ENCODE data around the gene WDR59.
"Not testable (repeated sequence)": the region's sequence is repeated elsewhere in the genome, so short reads cannot be mapped to it uniquely, and the experiment has no call there.

DNA sequence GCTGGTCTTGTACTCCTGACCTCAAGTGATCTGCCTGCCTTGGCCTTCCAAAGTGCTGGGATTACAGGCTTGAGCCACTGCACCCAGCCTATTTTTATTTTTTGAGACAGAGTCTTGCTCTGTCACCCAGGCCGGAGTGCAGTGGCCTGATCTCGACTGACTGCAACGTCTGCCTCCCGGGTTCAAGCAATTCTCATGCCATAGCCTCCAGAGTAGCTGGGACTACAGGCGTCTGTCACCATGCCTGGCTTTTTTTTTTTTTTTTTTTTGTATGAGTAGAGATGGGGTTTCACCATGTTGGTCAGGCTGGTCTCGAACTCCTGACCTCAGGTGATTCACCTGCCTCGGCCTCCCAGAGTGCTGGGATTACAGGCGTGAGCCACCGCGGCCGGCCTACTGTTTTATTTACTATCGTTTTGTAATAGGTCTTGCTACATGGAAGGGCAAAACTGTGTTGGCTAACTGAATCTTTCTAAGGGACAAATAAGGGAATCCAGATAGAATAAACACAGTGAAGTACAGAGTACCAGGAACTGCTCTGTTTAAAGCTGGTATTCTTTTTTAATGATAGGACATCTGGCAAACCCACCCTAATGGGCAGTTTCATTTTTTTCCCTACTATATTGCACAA lies 31.6 kb upstream of the WDR59 start:
- not testable (repeated sequence) for TF ChIP-seq POLR2A (IDR thresholded peaks at IDR 0.05)
- TF ChIP-seq, protein P1, sequence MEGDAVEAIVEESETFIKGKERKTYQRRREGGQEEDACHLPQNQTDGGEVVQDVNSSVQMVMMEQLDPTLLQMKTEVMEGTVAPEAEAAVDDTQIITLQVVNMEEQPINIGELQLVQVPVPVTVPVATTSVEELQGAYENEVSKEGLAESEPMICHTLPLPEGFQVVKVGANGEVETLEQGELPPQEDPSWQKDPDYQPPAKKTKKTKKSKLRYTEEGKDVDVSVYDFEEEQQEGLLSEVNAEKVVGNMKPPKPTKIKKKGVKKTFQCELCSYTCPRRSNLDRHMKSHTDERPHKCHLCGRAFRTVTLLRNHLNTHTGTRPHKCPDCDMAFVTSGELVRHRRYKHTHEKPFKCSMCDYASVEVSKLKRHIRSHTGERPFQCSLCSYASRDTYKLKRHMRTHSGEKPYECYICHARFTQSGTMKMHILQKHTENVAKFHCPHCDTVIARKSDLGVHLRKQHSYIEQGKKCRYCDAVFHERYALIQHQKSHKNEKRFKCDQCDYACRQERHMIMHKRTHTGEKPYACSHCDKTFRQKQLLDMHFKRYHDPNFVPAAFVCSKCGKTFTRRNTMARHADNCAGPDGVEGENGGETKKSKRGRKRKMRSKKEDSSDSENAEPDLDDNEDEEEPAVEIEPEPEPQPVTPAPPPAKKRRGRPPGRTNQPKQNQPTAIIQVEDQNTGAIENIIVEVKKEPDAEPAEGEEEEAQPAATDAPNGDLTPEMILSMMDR (IDR thresholded peaks at IDR 0.05) = not testable (repeated sequence)

Measured in right lobe of liver (tissue), 4 donors.